ENCODE data around the gene PRKN.
A peak's percentile ranks its signal among the peaks of the same experiment; 100 is the strongest.

Gene PRKN

DNA sequence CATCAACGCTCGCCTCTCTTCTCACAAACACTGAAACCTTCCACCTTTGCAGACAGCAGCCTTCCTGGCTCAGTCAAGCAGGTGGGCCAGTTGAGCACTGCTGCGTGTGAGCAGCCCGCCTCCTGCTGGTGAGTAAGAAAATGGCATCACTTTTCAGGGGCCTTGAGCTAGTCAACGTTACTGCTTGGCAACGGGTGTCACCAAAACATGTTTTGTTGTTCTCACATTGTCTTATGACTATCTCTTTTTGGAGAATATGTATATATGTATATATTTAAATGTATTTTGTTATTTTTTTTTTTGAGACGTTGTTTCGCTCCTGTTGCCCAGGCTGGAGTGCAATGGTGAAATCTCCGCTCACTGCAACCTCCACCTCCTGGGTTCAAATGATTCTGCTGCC lies 1356.7 kb downstream of the PRKN start:
- TF ChIP-seq, protein P1, sequence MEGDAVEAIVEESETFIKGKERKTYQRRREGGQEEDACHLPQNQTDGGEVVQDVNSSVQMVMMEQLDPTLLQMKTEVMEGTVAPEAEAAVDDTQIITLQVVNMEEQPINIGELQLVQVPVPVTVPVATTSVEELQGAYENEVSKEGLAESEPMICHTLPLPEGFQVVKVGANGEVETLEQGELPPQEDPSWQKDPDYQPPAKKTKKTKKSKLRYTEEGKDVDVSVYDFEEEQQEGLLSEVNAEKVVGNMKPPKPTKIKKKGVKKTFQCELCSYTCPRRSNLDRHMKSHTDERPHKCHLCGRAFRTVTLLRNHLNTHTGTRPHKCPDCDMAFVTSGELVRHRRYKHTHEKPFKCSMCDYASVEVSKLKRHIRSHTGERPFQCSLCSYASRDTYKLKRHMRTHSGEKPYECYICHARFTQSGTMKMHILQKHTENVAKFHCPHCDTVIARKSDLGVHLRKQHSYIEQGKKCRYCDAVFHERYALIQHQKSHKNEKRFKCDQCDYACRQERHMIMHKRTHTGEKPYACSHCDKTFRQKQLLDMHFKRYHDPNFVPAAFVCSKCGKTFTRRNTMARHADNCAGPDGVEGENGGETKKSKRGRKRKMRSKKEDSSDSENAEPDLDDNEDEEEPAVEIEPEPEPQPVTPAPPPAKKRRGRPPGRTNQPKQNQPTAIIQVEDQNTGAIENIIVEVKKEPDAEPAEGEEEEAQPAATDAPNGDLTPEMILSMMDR (IDR thresholded peaks at IDR 0.05) = peak; percentile 92
- DNase-seq = peak; percentile 73
- peaks cover 5% of the 10 kb centered on the region for H3K4me1 Mint-ChIP-seq
- H3K36me3 Mint-ChIP-seq (ENCODE audit: low read depth) = no peaks in the 10 kb centered on the region
- peaks cover 3% of the 10 kb centered on the region for H3K27me3 Mint-ChIP-seq (ENCODE audit: low read depth, poor library complexity)
- H3K9me3 Mint-ChIP-seq = no peaks in the 10 kb centered on the region
- H3K27ac Mint-ChIP-seq = no peak overlapping the region
- H3K4me3 Mint-ChIP-seq = no peak overlapping the region

DNA sequence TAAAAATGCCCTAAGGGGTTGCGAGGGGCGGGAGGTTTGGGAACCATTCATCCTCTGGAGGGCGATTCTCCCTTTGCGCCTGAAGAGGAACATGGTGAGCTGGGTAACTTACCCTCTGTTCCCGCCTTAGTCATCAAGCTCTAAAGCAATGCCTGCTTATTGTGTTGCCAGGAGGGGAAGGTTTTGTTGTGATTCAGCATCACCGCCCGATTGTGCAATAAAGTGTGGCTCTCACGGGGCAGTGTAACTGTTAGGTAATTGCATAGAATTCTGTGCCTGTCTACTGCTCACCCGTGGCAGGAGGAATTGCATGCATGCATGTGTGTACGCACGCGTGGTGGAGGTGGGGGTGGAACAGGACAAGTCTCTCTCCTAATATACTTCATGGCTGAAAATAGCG lies 1358.2 kb downstream of the PRKN start:
- Mint-ChIP-seq H3K9me3 (peaks cover 9% of the 10 kb centered on the region), H3K27ac (no peak overlapping the region), H3K36me3 (ENCODE audit: low read depth) (no peaks in the 10 kb centered on the region), H3K4me1 (no peaks in the 10 kb centered on the region), H3K4me3 (no peak overlapping the region), H3K27me3 (ENCODE audit: low read depth, poor library complexity) (peaks cover 5% of the 10 kb centered on the region)
- no peak for DNase-seq
- TF ChIP-seq, protein P1 (IDR thresholded peaks at IDR 0.05) = no peak

DNA sequence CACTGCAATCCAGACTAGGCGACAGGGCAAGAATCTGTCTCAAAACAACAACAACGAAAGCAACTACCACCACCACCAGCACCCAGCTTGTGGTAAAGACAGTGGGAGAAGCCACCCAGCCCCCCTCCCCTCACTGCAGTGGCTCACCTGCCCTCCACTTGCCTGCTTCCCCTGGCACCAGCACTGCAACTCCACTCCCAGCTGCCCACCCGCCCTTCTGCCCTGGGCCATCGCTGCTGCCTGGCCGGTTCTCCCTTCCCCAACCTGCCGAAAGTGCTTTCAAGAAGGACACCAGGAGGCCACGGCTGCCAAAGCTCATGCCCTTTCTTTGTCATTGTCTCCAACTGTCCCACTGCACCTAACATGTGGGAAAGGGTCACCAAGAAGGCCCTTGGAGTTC lies 1359.1 kb downstream of the PRKN start:
- TF ChIP-seq, protein P1 (IDR thresholded peaks at IDR 0.05) = no peak
- no peak for DNase-seq
- Mint-ChIP-seq H3K36me3 (ENCODE audit: low read depth) (peaks cover under 1% of the 10 kb centered on the region), H3K4me1 (no peaks in the 10 kb centered on the region), H3K27ac (no peak overlapping the region), H3K4me3 (no peak overlapping the region), H3K9me3 (peaks cover 13% of the 10 kb centered on the region), H3K27me3 (ENCODE audit: low read depth, poor library complexity) (peaks cover 7% of the 10 kb centered on the region)

DNA sequence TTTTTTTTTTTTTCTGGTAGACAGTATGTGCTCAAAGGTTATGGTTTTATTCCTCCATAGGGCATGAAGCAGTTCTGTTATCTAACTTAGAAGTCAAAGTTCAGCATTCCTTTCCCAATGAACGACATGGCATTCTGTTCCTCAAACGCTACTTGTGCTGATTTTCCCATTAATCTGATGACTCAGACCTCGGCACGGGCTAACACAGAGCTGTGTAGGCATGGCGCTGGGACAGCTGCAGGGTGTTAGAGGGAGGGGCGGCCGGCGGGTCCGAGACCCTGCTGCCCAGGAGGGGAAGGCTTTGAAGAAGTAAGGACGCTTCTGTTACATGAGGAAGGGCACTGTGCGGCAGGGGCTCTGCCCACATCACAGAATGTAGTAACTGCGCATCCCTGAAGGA lies 1360.1 kb downstream of the PRKN start:
- TF ChIP-seq, protein P1 (IDR thresholded peaks at IDR 0.05) = no peak
- DNase-seq = no peak
- Mint-ChIP-seq H3K4me1 (no peaks in the 10 kb centered on the region), H3K9me3 (peaks cover 23% of the 10 kb centered on the region), H3K27ac (no peak overlapping the region), H3K27me3 (ENCODE audit: low read depth, poor library complexity) (peaks cover 7% of the 10 kb centered on the region), H3K4me3 (no peak overlapping the region), H3K36me3 (ENCODE audit: low read depth) (peaks cover 6% of the 10 kb centered on the region)

DNA sequence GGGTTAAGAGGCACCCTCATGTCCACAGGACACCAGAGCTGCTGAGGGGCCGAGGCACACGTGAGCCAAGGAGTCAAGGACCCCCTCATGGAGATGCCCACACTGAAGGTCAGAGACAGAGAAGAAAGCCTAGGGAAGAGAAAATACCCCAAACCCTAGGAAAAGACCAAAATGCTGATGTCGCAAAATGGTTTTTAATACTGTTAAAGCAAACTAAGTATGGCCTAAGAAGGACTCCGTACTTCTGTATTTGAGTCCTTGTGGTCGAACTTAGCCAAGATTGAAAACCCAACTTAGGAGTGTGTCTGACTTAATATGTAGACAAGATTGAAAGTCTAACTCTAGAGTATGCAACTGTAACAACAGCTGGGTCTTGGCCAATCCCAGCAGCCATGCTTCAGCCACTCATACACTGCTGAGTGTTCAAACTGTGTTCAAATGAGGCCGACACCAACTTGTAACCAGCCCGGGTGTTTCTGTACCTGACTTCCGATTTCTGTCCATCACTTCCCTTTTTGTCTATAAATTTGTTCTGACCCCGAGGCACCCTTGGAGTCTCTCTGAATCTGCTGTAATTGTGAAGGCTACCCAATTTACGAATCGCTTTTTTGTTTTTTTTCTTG lies 1361.2 kb downstream of the PRKN start:
- Mint-ChIP-seq H3K36me3 (ENCODE audit: low read depth) (peaks cover 6% of the 10 kb centered on the region), H3K9me3 (peaks cover 32% of the 10 kb centered on the region), H3K27ac (no peak overlapping the region), H3K4me3 (no peak overlapping the region), H3K4me1 (no peaks in the 10 kb centered on the region), H3K27me3 (ENCODE audit: low read depth, poor library complexity) (peaks cover 7% of the 10 kb centered on the region)
- TF ChIP-seq, protein P1 (IDR thresholded peaks at IDR 0.05) = no peak
- DNase-seq = no peak

DNA sequence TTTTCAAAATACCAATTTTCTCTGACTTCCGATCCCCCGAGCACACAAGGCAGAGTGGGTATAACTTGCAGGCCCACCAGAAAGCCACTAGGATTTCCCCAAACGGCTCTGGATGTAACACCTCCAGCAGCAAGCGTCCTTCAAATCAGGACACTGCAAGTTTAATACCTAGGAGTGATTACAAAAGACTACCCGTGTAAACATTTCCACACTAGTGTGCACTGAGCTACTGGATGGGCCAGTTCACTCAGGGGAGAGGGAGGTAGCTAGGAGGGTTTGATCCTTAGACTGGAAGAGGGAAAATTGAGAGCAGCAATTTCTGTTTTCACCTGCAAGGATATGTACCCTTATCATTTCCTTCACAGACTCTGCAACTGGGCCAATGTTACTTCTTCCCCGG lies 1361.9 kb downstream of the PRKN start:
- TF ChIP-seq, protein P1 (IDR thresholded peaks at IDR 0.05) = no peak
- Mint-ChIP-seq H3K27ac (no peak overlapping the region), H3K4me1 (no peaks in the 10 kb centered on the region), H3K9me3 (peaks cover 37% of the 10 kb centered on the region), H3K36me3 (ENCODE audit: low read depth) (peaks cover 6% of the 10 kb centered on the region), H3K4me3 (no peak overlapping the region), H3K27me3 (ENCODE audit: low read depth, poor library complexity) (peaks cover 11% of the 10 kb centered on the region)
- DNase-seq = no peak

Data from nephron progenitor cell (in vitro differentiated cells).